Epithelial cell of alveolus of lung (primary cell): ENCODE data around the gene IZUMO1. TPM values are rescaled to one million over a fixed set of nuclear protein-coding genes. Genes with fewer than 3 reads are reported as not detected.

ENCODE experiments used
- total RNA-seq: library from RNA; depleted of rRNA; stranded (reverse); fragments of >200 nt; gene quantifications from 2 replicates; pipeline ENCODE4 v1.2.1, GENCODE V29; 2015

Gene IZUMO1
- total RNA-seq: 0.56 TPM in 1 of 2 replicates, not detected in the other

GRCh38 chr19:48746738-48747575 lies at the start of gene IZUMO1:
IZUMO1 (minus strand) TSS chr19:48746909; CDS start chr19:48745859, 1,050 bp downstream.

DNA sequence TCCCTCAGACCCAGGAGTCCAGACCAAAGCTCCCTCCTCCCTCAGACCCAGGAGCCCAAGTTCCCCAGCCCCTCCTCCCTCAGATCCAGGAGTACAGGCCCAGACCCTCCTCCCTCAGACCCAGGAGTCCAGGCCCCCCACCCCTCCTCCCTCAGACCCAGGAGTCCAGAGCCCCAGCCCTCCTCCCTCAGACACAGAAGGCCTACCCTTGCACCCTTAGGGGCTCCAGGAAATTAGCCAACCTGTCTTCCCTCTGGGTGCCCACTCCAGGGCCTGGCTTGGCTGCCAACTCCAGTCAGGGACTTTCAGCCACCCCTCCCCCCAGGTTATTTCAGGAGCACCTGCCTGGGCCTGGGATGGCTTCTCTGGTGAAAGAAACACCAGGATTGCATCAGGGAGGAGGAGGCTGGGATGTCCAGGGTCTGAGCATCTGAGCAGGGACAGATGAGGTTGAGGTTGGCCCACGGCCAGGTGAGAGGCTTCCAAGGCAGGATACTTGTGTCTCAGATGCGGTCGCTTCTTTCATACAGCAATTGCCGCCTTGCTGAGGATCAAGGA lies 8.5 kb upstream of the IZUMO1 start, which contains the start of gene FGF21:
Gene FGF21, plus strand, starts transcription at position 441 of the 558 bp plus-strand sequence. CDS start 713 bp downstream, outside the sequence.

DNA sequence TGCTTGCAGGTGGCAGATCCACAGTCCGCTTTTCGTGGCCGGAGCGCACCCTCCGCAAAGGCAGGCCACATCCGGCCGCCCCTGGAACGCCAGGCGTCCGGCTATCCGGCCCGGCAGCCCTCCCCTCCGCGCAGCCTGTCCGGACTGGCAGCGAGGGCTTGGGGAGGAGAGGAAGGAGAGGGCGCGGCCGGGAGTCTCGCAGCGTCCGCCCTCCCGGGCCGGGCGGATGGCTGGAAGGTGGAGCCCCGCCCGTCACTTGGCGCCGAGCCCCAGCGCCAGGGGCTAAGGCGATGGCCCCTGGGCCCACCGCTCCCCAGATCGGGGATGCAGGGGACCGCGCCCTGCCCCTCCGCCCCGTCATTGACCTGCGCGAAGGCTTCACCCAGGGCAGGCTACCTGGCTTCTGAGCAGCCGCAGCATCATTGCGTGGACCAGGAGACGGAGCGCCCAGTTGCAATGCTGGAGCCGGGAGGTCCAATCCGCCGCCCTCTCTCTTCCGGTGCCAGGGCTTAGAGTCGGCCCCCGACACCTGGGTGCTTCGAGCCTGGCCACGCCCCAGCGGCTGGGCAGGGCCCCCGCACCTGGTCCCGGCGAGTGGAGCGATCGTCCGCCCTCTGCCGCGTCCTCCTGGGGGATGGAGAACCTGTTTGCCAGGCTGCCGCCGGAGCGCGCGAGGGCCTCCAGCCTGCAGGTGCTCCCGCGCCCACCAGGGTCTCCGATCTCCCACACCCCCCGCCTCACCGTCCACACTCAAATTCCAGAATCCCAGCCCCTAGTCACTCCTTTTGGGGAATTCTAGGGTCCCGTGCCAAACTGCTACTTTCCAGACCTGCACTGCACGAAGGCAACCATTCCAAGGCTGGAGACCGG lies 6.0 kb upstream of the IZUMO1 start, which contains the start of gene FUT1:
Gene FUT1, minus strand, starts transcription at position 146 of the 870 bp plus-strand sequence. CDS start 1,360 bp downstream, outside the sequence.

GRCh38 chr19:48740164-48740972 lies 6.3 kb downstream of the IZUMO1 start, which contains the start of gene RASIP1:
RASIP1 (minus strand) TSS chr19:48740610; CDS start chr19:48740282, 328 bp downstream.

GRCh38 chr19:48719263-48720171 lies 27.2 kb downstream of the IZUMO1 start, which contains the start of gene MAMSTR:
MAMSTR (minus strand) TSS chr19:48719725; CDS start chr19:48719031, 694 bp downstream.

GRCh38 chr19:48695743-48696352 lies 50.9 kb downstream of the IZUMO1 start, which contains the start of gene FUT2:
FUT2 (plus strand) TSS chr19:48695971; CDS start chr19:48702957, 6,986 bp downstream.

Other genes with a start within 250 kb of the IZUMO1 start
- 0.26 and 4.5 TPM in 2 replicates for gene LMTK3, start 235.1 kb downstream of the IZUMO1 start, total RNA-seq
- 0.08 TPM in 1 of 2 replicates, not detected in the other for gene SULT2B1, start 194.7 kb downstream of the IZUMO1 start, total RNA-seq
- gene SPACA4, start 140.2 kb downstream of the IZUMO1 start, total RNA-seq: not detected in 2 replicates
- gene FAM83E, start 131.8 kb downstream of the IZUMO1 start, total RNA-seq: 0.26 TPM in 1 of 2 replicates, not detected in the other
- gene RPL18, start 127.7 kb downstream of the IZUMO1 start, total RNA-seq: 3,283 and 3,843 TPM in 2 replicates
- 9.2 and 12.9 TPM in 2 replicates for gene SPHK2, start 127.4 kb downstream of the IZUMO1 start, total RNA-seq
- gene DBP, start 109.5 kb downstream of the IZUMO1 start, total RNA-seq: 1.2 and 33.1 TPM in 2 replicates
- gene CA11, start 100.7 kb downstream of the IZUMO1 start, total RNA-seq: 1.3 and 4.6 TPM in 2 replicates
- gene NTN5, start 73.9 kb downstream of the IZUMO1 start, total RNA-seq: 0.72 TPM in 1 of 2 replicates, not detected in the other
- gene FUT2, start 50.9 kb downstream of the IZUMO1 start, total RNA-seq: 0.13 TPM in 1 of 2 replicates, not detected in the other
- 0.56 and 1.6 TPM in 2 replicates for gene MAMSTR, start 27.2 kb downstream of the IZUMO1 start, total RNA-seq
- 3.4 and 8.3 TPM in 2 replicates for gene RASIP1, start 6.3 kb downstream of the IZUMO1 start, total RNA-seq
- 0.39 TPM in 1 of 2 replicates, not detected in the other for gene FUT1, start 5.7 kb upstream of the IZUMO1 start, total RNA-seq
- not detected in 2 replicates for gene FGF21, start 8.6 kb upstream of the IZUMO1 start, total RNA-seq
- gene BCAT2, start 64.1 kb upstream of the IZUMO1 start, total RNA-seq: 54.6 and 56.7 TPM in 2 replicates
- gene HSD17B14, start 89.6 kb upstream of the IZUMO1 start, total RNA-seq: 4.0 and 4.6 TPM in 2 replicates
- gene PLEKHA4, start 121.7 kb upstream of the IZUMO1 start, total RNA-seq: 18.4 and 23.8 TPM in 2 replicates
- gene PPP1R15A, start 125.5 kb upstream of the IZUMO1 start, total RNA-seq: 34.5 and 39.9 TPM in 2 replicates
- not detected in 2 replicates for gene TULP2, start 151.8 kb upstream of the IZUMO1 start, total RNA-seq
- 337 and 467 TPM in 2 replicates for gene NUCB1, start 153.4 kb upstream of the IZUMO1 start, total RNA-seq
- gene DHDH, start 186.8 kb upstream of the IZUMO1 start, total RNA-seq: 0.16 TPM in 1 of 2 replicates, not detected in the other
- gene BAX, start 208.0 kb upstream of the IZUMO1 start, total RNA-seq: 111 and 161 TPM in 2 replicates
- 4,137 and 8,306 TPM in 2 replicates for gene FTL, start 218.4 kb upstream of the IZUMO1 start, total RNA-seq
- gene GYS1, start 246.4 kb upstream of the IZUMO1 start, total RNA-seq: 47.3 and 78.4 TPM in 2 replicates
- 111 and 241 TPM in 2 replicates for gene RUVBL2, start 247.0 kb upstream of the IZUMO1 start, total RNA-seq